Tibial nerve (tissue), 3 donors: ENCODE results near the gene VIPR2.

ENCODE experiments used
- CTCF ChIP-seq, 5 experiments: fragments of 200-600 bp in 3 of 5; fragments of 450-650 bp in 2 of 5; sonication (generic) in 3 of 5; IDR thresholded peaks; one replicate each; pipeline ENCODE4 v1.5.1; 2016 to 2019; ENCODE audit warnings: antibody characterized with exemption in 5 of 5, mild to moderate bottlenecking in 3 of 5, moderate library complexity in 2 of 5
- POLR2A ChIP-seq, 2 donors: fragments of 450-650 bp; IDR thresholded peaks; one replicate each; pipeline ENCODE4 v1.6.1; 2017; ENCODE audit warnings: antibody characterized with exemption in 2 of 2, mild to moderate bottlenecking in 2 of 2, moderate library complexity in 2 of 2

GRCh38 chr7:159007364-159007995, 137.2 kb downstream of the VIPR2 start:
- TF ChIP-seq CTCF (IDR thresholded peaks at IDR 0.05): no peak
- TF ChIP-seq POLR2A (IDR thresholded peaks at IDR 0.05): no peak
